KOPT-K1 (cell line): ENCODE data around the gene TAT.

ENCODE experiments used
- H3K27ac ChIP-seq: fragments of 200-600 bp; sonication (generic); 2 replicates; pipeline ENCODE4 v1.5.1; 2016; ENCODE audit warnings: antibody characterized with exemption, mild to moderate bottlenecking, low read depth, low read length; ENCODE audit not compliant: poor library complexity, severe bottlenecking
- H3K36me3 ChIP-seq: fragments of 200-600 bp; sonication (generic); 2 replicates; pipeline ENCODE4 v1.5.1; 2017; ENCODE audit warnings: antibody characterized with exemption, mild to moderate bottlenecking, low read length, moderate library complexity; ENCODE audit not compliant: insufficient read depth
- H3K9me3 ChIP-seq: fragments of 200-600 bp; sonication (generic); 2 replicates; pipeline ENCODE4 v1.5.1; 2017; ENCODE audit warnings: antibody characterized with exemption, low read length, mild to moderate bottlenecking; ENCODE audit not compliant: insufficient read depth, poor library complexity, severe bottlenecking

The TAT gene

GRCh38 chr16:71528863-71529262, 48.0 kb downstream of the TAT start:
- no peak overlapping the region for H3K27ac ChIP-seq
- H3K9me3 ChIP-seq: no peaks in the 10 kb centered on the region
- no peaks in the 10 kb centered on the region for H3K36me3 ChIP-seq

- Histone ChIP-seq H3K9me3 (no peaks in the 10 kb centered on the region), H3K27ac (no peak overlapping the region), H3K36me3 (no peaks in the 10 kb centered on the region)
These were observed 48.6 kb downstream of the TAT start for GRCh38 chr16:71528257-71528656.

GRCh38 chr16:71526111-71526631, 50.7 kb downstream of the TAT start, which contains the start of gene CHST4:
Gene CHST4 (plus strand): TSS chr16:71526426. CDS start chr16:71536678, 10,252 bp downstream.
- Histone ChIP-seq H3K27ac (no peak within 1 kb of the TSS), H3K36me3 (no peaks in the 10 kb centered on the region), H3K9me3 (no peaks in the 10 kb centered on the region)

DNA sequence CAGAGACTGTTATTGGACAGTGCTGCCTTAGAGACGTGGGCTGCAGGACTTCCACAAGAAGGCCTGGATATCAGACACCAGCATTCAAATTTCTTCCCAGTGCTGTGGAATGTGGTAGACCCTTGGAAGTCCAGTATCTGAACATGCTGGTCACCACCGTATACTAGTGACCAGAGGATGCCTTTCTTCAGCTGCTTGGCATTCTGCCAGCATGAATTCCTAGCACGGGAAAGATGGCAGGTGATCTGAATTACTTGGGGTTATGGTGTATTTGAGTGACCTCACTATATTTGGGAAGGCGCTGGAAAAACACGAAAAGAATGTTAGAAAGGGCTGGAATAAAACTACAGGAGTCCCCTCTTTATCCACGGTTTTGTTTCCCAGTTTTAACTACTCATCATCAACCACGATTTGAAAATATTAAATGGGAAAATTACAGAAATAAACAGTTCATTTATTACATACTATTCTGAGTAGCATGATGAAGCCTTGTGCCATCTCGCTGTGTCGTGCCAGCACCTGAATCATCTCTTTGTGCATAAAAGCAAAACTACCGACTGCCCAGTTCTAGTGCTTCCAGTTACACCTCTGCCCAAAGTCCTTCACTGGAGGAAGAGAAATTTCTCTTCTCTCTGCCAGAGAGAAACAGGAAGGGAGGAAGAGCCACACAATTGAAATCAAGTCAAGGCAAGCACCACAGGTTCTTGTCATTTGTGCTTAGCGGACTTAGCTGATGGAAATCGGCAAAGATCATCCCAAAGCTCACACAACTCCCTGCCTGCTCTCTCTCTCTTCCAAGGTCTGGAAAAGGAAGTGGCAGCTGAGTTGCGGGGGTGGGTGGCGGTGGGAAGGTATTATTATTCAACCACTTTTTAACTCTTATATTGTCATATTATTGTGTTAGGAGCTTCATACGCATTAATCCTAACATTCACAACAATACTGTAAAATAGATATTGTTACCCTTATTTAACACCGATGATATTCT, 52.0 kb downstream of the TAT start:
- no peak overlapping the region for H3K27ac ChIP-seq
- H3K9me3 ChIP-seq: no peaks in the 10 kb centered on the region
- no peaks in the 10 kb centered on the region for H3K36me3 ChIP-seq

- Histone ChIP-seq H3K36me3 (no peaks in the 10 kb centered on the region), H3K9me3 (no peaks in the 10 kb centered on the region), H3K27ac (no peak overlapping the region)
These were observed 56.3 kb downstream of the TAT start for GRCh38 chr16:71520550-71520949.
